ENCODE measurements around the gene FAIM2. TPM values are rescaled to one million over a fixed set of nuclear protein-coding genes. Genes with fewer than 3 reads are reported as not detected.

Gene FAIM2
- total and polyA plus RNA-seq, 9 of the 15 experiments (the other 6 are each of a cell fraction or from before 2014, with no cell fraction given) = 0.01 to 0.10 TPM; not detected in 7

- TF ChIP-seq THAP12 (CRISPR knock-in tag; IDR thresholded peaks at IDR 0.05) (0 out of 2 replicates have a peak, but pooled peaks have one; percentile 48), NR2C2 (CRISPR knock-in tag; IDR thresholded peaks at IDR 0.05) (no peak), NR2C2 (tag; IDR thresholded peaks at IDR 0.05) (peak; percentile 80), ATF3 (IDR thresholded peaks at IDR 0.05) (no peak), ATF3 (CRISPR knock-in tag; conservative IDR thresholded peaks at IDR 0.05) (peak; percentile 50; the same call in 1 of the 2 replicates), CHD1 (IDR thresholded peaks at IDR 0.05; ENCODE audit: low read length) (peak; percentile 43), SMARCA4 (IDR thresholded peaks at IDR 0.05) (no peak), ZBTB11 (CRISPR knock-in tag; IDR thresholded peaks at IDR 0.05) (peak; percentile 78 to 96 (median 83); a peak in 5 of 6 replicates), SMAD3 (CRISPR knock-in tag; conservative IDR thresholded peaks at IDR 0.05) (0 out of 2 replicates have a peak, but pooled peaks have one; percentile 31), PML (IDR thresholded peaks at IDR 0.05; ENCODE audit: low read length) (peak; percentile 51; the same call in 1 of the 2 replicates), ELF2 (CRISPR knock-in tag; IDR thresholded peaks at IDR 0.05) (no peak), E2F1 (CRISPR knock-in tag; IDR thresholded peaks at IDR 0.05) (peak; percentile 60; the same call in 1 of the 2 replicates), ARNT (IDR thresholded peaks at IDR 0.05) (no peak), CTBP1 (IDR thresholded peaks at IDR 0.05; ENCODE audit: borderline replicate concordance) (peak; percentile 66; the same call in 1 of the 2 replicates), SUPT5H (IDR thresholded peaks at IDR 0.05) (peak; percentile 93), NFIC (IDR thresholded peaks at IDR 0.05) (no peak), MCM7 (IDR thresholded peaks at IDR 0.05) (no peak), NFYB (IDR thresholded peaks at IDR 0.05; ENCODE audit: extremely low read depth, insufficient read length) (no peak), GTF2B (IDR thresholded peaks at IDR 0.05; ENCODE audit: extremely low read depth, insufficient read length) (peak; percentile 39)
Measured at GRCh38 chr12:49842519-49843352, 61.0 kb downstream of the FAIM2 start, which contains the start of gene BCDIN3D (continued).
